Activated T-cell treated with anti-CD3 and anti-CD28 coated beads for 48 hours (primary cell): ENCODE measurements around the gene RECQL.
"Not testable (repeated sequence)": the region's sequence is repeated elsewhere in the genome, so short reads cannot be mapped to it uniquely, and the experiment has no call there.

Experiments
- DNase-seq: peaks from one replicate; pipeline ENCODE4 v3.0.0-alpha.2; 2020; ENCODE audit warnings: low read depth

The RECQL gene

DNA sequence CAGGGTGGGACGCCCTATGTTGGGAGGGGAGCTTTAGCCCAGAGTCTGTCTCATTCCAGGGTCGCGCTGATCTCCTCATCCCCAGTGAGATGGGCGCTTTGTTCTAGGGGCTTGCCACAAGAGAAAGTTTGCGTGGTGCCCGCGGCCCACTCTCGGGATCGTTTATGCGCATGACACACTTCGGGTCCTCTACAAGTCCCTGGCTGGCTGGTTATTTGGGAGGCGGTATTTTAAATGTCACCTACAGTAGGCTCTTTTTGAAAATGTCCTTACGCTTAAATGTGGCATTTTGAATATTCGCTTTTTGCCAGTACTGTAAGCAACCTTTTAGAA, 695 bp upstream of the RECQL start:
- DNase-seq: peak; percentile 39

GRCh38 chr12:21500786-21501257, 613 bp downstream of the RECQL start:
- no peak for DNase-seq

DNA sequence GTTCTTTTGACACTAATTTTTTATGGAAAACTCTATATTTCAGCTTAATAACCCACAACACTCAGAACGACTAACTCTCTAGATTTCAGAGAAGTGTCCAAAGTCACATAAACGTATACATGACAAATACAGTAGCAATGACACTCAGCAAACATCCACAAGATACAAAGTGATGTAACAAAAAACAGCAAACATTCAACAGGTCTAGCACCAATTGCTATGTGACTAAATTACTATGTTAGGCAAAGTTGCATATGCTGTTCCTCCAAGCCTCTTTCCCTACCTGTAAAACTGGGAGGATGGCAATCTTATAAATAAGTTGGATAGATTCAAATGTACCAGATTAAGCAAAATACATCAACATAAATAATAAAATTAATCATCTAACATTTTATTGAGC, 1.7 kb downstream of the RECQL start:
- no peak for DNase-seq

DNA sequence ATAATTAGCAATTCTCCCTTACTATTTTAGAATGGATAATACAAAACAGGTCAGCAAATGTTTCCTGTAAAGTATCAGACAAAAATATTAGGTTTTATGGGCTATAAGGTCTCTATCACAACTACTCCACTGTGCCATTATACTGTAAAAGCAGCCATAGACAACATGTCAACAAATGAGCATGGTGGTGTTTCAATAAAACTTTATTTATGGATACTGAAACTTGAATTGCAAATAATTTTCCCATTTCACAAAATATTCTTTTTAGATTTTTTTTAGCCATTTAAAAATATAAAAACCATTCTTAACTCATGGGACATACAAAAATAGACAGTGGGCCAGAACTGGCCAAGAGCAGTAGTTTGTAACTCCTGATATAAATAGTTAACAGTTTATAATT, 15.4 kb downstream of the RECQL start:
- DNase-seq: no peak

DNA sequence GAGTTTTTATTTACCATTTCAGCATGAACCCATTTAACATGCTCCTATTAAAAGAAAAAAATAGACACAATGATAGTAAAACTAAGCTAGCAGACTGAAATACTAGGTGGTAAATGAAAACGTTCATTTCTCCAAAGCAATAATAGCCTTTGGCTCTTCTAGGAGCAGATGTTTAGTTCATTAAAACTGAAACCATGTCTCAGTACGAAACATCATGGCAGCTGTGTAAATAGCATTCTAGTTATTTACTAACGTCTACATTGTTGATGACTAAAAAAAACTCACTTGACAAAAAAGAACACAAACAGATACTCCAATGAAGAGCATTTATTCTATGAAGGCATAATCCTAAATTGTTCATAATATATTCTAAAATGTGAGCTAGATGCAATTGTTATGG, 17.9 kb downstream of the RECQL start:
- DNase-seq: no peak

GRCh38 chr12:21478756-21479455, 22.5 kb downstream of the RECQL start:
- no peak for DNase-seq

GRCh38 chr12:21476949-21477348, 24.5 kb downstream of the RECQL start:
- no peak for DNase-seq

DNA sequence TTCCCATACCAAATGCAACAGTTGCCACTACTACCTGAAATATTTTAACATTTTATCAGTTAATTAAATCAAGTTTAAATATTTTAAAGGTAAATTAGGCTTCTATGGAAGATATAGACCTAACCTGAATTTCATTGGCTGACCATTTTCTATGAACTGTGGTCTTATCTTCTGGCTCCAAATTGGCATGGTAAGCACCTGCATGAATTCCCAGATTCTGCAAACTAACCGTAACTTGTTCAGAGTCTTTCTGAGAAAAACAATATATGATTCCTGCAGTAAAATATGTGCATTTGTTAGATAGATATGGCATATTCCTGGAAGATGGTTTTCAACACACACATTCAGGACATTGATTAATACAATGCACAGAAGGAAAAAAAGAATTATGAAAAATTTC, 25.9 kb downstream of the RECQL start:
- DNase-seq: no peak

GRCh38 chr12:21472197-21472823, 29.1 kb downstream of the RECQL start:
- DNase-seq: no peak

- DNase-seq: no peak
These were observed 30.1 kb downstream of the RECQL start for GRCh38 chr12:21471294-21471693.

DNA sequence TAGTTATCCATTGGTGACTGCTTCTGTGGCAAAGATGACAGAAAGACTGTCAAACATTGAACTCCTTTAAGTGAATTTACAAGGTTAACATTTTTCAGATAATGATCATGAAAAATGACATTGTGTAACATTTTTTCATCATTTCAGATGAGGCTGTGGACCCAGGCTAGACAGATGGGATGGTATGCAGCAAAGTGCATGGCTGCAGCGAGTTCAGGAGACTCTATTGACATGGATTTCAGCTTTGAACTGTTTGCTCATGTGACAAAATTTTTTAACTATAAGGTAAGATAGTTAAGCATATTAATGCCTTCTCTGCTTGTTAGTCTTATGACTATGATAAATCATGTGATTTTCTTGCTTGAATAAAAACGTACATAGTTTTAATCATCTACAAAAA, 34.1 kb downstream of the RECQL start:
- not testable (repeated sequence) for DNase-seq

DNA sequence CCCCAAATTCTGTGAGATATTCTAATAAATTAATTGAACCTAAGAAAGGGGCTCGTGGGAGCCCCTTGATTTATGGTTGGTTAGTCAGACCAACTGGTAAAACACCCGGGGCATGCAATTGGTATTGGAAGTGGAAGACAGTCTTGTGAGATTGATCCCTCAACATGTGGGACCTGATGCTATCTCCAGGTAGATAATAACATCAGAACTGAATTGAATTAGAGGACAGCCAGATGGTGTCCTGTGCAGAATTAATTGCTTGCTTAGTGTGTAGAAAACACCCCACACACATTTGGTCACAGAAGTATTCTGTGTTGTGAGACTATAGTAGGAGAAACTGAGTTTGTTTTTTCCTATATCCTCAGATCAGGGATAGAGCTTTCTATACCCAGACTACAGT, 42.0 kb downstream of the RECQL start:
- DNase-seq: no peak

DNA sequence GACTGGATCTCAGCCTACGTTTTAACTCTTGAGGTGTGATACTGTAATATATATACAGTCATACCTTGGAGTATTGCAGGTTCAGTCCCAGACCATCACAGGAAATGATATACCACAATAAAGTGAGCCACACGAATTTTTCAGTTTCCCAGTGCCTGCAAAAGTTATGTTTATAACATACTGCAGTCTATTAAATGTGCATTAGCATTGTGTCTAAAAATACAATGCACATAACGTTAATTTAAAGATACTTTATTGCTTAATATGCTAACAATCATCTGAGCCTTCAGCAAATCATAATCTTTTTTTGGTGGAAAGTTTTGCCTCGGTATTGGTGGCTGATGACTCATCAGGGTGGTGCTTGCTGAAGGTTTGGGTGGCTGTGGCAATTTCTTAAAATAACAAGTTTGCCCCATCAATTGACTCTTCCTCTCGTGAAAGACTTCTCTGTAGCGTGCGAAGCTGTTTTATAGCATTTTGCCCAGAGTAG, 45.1 kb downstream of the RECQL start:
- peak; percentile 15 for DNase-seq

GRCh38 chr12:21453312-21453852, 48.1 kb downstream of the RECQL start:
- DNase-seq: no peak

DNA sequence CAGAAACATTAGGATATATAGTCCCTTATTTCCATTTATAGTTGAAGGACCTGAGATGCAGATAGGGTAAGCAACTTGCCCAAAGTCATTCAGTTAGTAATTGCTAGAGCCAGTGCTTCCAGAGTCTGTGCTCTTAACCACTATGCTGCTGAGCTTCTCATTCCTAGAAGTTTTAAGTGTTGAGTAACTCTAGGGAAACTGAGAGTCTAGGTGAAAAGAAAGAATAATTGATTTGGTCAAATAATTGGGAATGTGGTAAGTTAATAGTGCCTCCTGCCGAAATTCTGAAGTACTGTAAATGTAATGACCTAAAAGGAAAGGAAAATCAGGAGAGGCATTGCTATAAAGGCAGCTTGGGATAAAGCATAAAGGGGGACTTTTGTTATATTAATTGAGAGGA, 49.9 kb downstream of the RECQL start:
- no peak for DNase-seq

DNA sequence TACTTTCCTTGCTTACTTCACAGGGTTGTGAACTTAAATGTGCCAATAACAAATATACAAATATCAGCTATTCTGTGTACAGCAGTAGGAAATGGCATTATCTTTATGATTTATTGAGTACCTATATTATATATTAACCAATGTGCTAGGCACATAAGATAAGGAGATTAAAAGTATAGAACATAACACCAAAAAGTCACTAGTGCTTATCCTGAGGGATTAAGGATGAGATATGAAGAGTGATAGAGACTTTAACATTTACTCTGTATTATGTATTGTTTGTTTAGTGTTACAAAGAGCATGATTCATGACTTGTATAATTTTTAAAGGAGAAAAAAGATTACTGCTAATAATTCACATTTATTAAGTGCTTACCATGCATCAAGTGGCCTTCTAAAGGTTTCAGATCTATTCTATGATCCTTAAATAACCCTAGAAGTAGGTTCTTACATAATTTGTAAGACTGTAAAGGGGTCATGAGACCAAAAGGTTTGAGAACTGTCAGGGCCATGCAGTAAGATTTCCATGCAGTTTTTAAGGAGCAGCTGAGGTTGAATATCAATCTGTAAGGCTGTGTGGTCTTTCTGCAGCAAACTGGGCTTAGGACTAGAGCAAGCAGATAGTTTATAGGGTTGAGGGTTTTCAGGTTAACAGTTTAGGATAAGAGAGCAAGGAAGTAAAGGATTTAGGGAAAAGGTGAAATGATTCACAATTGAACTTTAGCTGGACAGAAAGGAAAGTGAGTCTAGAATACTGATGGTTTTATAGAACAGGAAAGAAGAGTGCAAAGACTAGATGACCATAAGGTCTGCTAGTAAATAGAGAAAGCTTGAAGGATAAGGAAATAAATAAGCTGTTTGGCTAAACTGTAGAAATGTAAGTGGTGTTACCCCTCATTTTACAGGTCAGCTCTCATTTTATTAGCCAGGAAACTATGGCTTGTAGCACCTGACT, 57.0 kb downstream of the RECQL start:
- no peak for DNase-seq

DNA sequence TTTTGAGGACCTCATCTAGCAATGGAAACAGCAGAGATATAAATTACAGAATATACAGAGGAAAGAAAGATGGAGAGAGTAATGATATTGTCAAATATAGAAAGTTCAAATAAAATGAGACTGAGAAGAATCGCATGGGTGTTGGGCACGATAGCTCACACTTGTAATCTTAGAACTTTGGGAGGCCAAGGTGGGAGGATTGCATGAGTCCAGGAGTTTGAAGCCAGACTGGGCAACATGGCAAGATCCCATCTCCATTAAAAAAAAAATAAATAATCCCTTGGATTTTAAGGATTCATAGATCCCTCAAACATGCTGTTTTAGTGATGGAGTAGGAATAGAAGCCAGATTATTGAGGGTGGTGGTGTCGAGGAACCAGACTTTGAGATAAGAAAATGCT, 62.1 kb downstream of the RECQL start:
- no peak for DNase-seq

GRCh38 chr12:21438643-21439042, 62.8 kb downstream of the RECQL start:
- no peak for DNase-seq

- DNase-seq: no peak
These were observed 66.7 kb downstream of the RECQL start for GRCh38 chr12:21434699-21435098.

GRCh38 chr12:21433525-21433924, 67.9 kb downstream of the RECQL start:
- DNase-seq: no peak

DNA sequence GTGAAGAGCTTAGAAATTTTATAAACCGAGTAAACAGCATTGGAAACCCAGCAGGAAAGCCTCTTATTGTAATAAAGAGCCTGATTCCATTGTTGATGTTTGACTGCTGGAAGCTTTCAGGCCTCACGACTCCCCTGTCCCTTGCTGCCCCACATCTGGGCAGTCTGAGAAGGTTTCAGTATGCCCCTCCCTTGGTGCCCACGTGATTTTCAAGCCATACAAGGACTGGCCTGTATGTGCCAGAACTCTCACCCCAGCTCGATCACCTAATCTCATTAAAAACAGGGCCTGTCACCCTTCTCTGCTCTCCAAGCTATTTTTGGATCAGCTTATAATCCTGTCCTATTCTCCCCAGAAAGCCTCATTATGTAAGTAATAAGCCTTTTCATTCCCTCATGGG, 71.4 kb downstream of the RECQL start:
- no peak for DNase-seq

GRCh38 chr12:21428241-21428640, 73.2 kb downstream of the RECQL start:
- DNase-seq: no peak
